A673 (cell line): ENCODE results near the gene WDFY4. TPM values are rescaled to one million over a fixed set of nuclear protein-coding genes. Genes with fewer than 3 reads are reported as not detected.

ENCODE experiments used
- BruUV-seq: library from RNA; stranded (reverse); fragments of 400-500 nt; replicated peaks from 2 replicates; lab custom pipeline; 2021; lab: Mats Ljungman, UMichigan
- CTCF ChIA-PET: fragments of 300-600 bp; sonication (Branson Sonifier 250); formaldehyde crosslinking; loops from one replicate; lab custom pipeline; 2022; ENCODE audit warnings: antibody characterized with exemption; lab: Charles Lee
- POLR2A ChIA-PET: fragments of 300-600 bp; sonication (Branson Sonifier 250); formaldehyde crosslinking; loops from one replicate; lab custom pipeline; 2022; ENCODE audit warnings: antibody characterized with exemption; ENCODE audit not compliant: low non-redundant PET; lab: Charles Lee
- DNase-seq: peaks from one replicate; pipeline ENCODE4 v3.0.0-alpha.2; 2015; ENCODE audit warnings: low spot score
- H3K27ac ChIP-seq: fragments of 200-600 bp; sonication (generic); 2 replicates; pipeline ENCODE4 v1.5.1; 2016; ENCODE audit warnings: mixed run types, low read depth, mild to moderate bottlenecking, mixed read lengths, antibody characterized with exemption, low read length; ENCODE audit not compliant: poor library complexity, severe bottlenecking
- H3K27me3 ChIP-seq: fragments of 200-600 bp; sonication (generic); replicated peaks from 2 replicates; pipeline ENCODE4 v1.6.1; 2017; ENCODE audit warnings: mixed run types, low read depth, mild to moderate bottlenecking, mixed read lengths, antibody characterized with exemption, low read length; ENCODE audit not compliant: insufficient read depth, poor library complexity
- H3K36me3 ChIP-seq: fragments of 200-600 bp; sonication (generic); 2 replicates; pipeline ENCODE4 v1.6.1; 2016; ENCODE audit warnings: mixed run types, mild to moderate bottlenecking, mixed read lengths, antibody characterized with exemption, low read length; ENCODE audit not compliant: insufficient read depth, poor library complexity, severe bottlenecking
- H3K4me1 ChIP-seq: fragments of 200-600 bp; sonication (generic); 2 replicates; pipeline ENCODE4 v1.6.1; 2017; ENCODE audit warnings: mixed run types, mild to moderate bottlenecking, mixed read lengths, antibody characterized with exemption, low read length; ENCODE audit not compliant: insufficient read depth, poor library complexity, severe bottlenecking
- H3K4me3 ChIP-seq: fragments of 200-600 bp; sonication (generic); 2 replicates; pipeline ENCODE4 v1.5.1; 2016; ENCODE audit warnings: low read depth, mixed run types, mild to moderate bottlenecking, mixed read lengths, low read length; ENCODE audit not compliant: poor library complexity, severe bottlenecking
- H3K9me3 ChIP-seq: fragments of 200-600 bp; sonication (generic); 2 replicates; pipeline ENCODE4 v1.6.1; 2016; ENCODE audit warnings: mixed run types, low read depth, mild to moderate bottlenecking, mixed read lengths, antibody characterized with exemption, low read length; ENCODE audit not compliant: poor library complexity, severe bottlenecking
- EZH2 ChIP-seq: fragments of 200-600 bp; sonication (generic); IDR thresholded peaks from 2 replicates; pipeline ENCODE4 v1.6.1; 2017; ENCODE audit warnings: borderline replicate concordance, low read depth, mild to moderate bottlenecking, mixed read lengths, antibody characterized with exemption, low read length; ENCODE audit not compliant: poor library complexity, severe bottlenecking
- intact Hi-C: fragments of 100-400 bp; cut with micrococcal nuclease; formaldehyde crosslinking; loops from one replicate; pipeline ENCODE4 v1.10.0; 2022; ENCODE audit not compliant: unreplicated experiment
- total RNA-seq: library from RNA; stranded (reverse); gene quantifications from 2 replicates; pipeline ENCODE4 v1.2.3, GENCODE V29; 2021
- TF ChIP-seq, protein P1 (sequence below): fragments of 300-800, 200-600 bp; sonication (generic); conservative IDR thresholded peaks from 2 replicates; pipeline ENCODE4 v1.5.1; 2017; ENCODE audit warnings: low read depth, mild to moderate bottlenecking, antibody characterized with exemption, low read length, moderate library complexity, mixed read lengths

WDFY4 gene
- total RNA-seq, 1 experiment from 2014 or later: not detected

GRCh38 chr10:48771234-48771633, 86.6 kb downstream of the WDFY4 start:
- H3K27me3 ChIP-seq: no peaks in the 10 kb centered on the region
- POLR2A ChIA-PET: no interaction called here
- no peak overlapping the region for H3K4me3 ChIP-seq
- intact Hi-C loops: no loop called here
- no peaks in the 10 kb centered on the region for H3K36me3 ChIP-seq
- H3K4me1 ChIP-seq: no peaks in the 10 kb centered on the region
- BruUV-seq: no TSS peak
- H3K9me3 ChIP-seq: no peaks in the 10 kb centered on the region
- H3K27ac ChIP-seq: no peak overlapping the region
- DNase-seq: no peak
- CTCF ChIA-PET: no interaction called here
- TF ChIP-seq, protein P1, sequence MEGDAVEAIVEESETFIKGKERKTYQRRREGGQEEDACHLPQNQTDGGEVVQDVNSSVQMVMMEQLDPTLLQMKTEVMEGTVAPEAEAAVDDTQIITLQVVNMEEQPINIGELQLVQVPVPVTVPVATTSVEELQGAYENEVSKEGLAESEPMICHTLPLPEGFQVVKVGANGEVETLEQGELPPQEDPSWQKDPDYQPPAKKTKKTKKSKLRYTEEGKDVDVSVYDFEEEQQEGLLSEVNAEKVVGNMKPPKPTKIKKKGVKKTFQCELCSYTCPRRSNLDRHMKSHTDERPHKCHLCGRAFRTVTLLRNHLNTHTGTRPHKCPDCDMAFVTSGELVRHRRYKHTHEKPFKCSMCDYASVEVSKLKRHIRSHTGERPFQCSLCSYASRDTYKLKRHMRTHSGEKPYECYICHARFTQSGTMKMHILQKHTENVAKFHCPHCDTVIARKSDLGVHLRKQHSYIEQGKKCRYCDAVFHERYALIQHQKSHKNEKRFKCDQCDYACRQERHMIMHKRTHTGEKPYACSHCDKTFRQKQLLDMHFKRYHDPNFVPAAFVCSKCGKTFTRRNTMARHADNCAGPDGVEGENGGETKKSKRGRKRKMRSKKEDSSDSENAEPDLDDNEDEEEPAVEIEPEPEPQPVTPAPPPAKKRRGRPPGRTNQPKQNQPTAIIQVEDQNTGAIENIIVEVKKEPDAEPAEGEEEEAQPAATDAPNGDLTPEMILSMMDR: no peak
- TF ChIP-seq EZH2: no peak

DNA sequence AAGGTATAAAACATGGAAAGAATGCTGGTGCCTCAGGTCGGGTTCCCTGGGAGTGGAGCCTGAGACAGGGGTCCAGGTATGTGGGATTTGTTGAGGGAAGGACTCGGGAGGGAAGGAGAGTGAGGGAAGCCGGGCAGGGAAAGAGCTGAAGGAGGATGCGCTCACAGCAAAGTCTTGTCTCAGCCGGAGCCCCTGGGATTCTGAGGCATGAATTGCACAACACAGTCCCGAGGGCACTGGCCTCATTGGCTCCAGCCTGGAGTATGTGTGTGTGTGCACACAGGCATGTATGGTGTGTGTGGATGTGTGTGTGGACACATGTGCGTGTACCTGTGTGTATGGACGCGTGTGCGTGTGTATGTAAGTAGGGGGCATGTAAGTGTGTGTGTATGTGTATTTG, 87.4 kb downstream of the WDFY4 start:
- no peak for DNase-seq
- Histone ChIP-seq H3K36me3 (no peaks in the 10 kb centered on the region), H3K4me1 (no peaks in the 10 kb centered on the region), H3K27me3 (no peaks in the 10 kb centered on the region), H3K9me3 (no peaks in the 10 kb centered on the region), H3K27ac (no peak overlapping the region), H3K4me3 (no peak overlapping the region)
- TF ChIP-seq, protein P1: no peak
- TF ChIP-seq EZH2: no peak
- CTCF ChIA-PET: no interaction called here
- intact Hi-C loops: no loop called here
- POLR2A ChIA-PET: no interaction called here
- no TSS peak for BruUV-seq

- H3K36me3 ChIP-seq: no peaks in the 10 kb centered on the region
- DNase-seq: no peak
- BruUV-seq: no TSS peak
- H3K4me1 ChIP-seq: no peaks in the 10 kb centered on the region
- TF ChIP-seq EZH2: no peak
- TF ChIP-seq, protein P1: no peak
- H3K9me3 ChIP-seq: no peaks in the 10 kb centered on the region
- ChIA-PET POLR2A (no interaction called here), CTCF (no interaction called here)
- H3K27ac ChIP-seq: no peak overlapping the region
- no peak overlapping the region for H3K4me3 ChIP-seq
- intact Hi-C loops: no loop called here
- no peaks in the 10 kb centered on the region for H3K27me3 ChIP-seq
Observed at GRCh38 chr10:48773580-48773979, 88.9 kb downstream of the WDFY4 start.
